GM19351 (cell line): ENCODE data around the gene C19orf47.

Experiments
- ATAC-seq: cut with Tn5 transposase; IDR thresholded peaks from one replicate; pipeline ENCODE4 v1.9.1; 2021; ENCODE audit warnings: mild to moderate bottlenecking, moderate library complexity; ENCODE audit not compliant: unreplicated experiment

C19orf47 gene, protein sequence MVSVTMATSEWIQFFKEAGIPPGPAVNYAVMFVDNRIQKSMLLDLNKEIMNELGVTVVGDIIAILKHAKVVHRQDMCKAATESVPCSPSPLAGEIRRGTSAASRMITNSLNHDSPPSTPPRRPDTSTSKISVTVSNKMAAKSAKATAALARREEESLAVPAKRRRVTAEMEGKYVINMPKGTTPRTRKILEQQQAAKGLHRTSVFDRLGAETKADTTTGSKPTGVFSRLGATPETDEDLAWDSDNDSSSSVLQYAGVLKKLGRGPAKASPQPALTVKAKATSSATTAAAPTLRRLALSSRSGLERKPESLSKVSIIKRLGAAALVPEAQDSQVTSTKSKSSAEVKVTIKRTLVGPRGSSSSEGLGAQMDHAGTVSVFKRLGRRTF

DNA sequence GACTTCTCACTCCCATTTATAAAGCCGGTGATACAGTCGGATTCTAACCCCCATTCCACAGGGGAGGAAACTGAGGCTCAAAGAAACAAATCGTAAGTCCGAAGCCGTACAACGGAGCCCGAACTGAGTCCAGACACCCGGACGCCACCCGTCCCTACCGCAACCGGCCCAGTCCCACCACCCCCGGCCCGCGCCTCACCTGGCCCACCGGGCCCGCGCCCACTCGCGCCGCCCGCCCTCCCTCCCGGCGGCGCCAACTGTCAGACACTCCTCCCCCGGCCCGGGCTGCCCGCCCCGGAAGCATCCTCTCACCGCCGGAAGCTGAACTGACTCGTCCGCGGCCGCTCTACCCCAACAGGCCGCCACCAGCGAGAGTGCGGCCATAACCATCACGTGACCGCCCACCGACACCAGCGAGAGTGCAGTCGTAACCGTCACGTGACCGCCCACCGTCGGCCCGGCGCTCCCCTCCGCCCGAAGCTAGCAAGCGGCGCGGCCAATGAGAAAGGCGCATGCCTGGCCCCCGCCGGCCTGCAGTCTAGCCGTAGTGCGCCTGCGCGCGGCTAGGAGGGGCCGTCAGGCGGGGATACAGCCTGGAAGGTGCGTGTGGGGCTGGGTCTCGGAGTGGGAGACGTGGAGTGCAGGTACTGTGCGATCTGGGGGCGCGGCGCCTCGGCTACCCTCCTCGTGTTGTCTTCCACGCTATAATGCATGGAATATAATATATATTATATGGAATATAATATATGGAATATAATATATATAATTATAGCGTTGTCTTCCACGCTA, at the start of gene C19orf47, which contains the start of gene PLD3:
Gene C19orf47 (minus strand): TSS at position 273 of the 789 bp plus-strand sequence. CDS start 6,540 bp downstream, outside the sequence.
Gene PLD3 (plus strand): TSS at position 571 of the 789 bp plus-strand sequence. CDS start 17,789 bp downstream, outside the sequence.
- peak; percentile 94 for ATAC-seq

DNA sequence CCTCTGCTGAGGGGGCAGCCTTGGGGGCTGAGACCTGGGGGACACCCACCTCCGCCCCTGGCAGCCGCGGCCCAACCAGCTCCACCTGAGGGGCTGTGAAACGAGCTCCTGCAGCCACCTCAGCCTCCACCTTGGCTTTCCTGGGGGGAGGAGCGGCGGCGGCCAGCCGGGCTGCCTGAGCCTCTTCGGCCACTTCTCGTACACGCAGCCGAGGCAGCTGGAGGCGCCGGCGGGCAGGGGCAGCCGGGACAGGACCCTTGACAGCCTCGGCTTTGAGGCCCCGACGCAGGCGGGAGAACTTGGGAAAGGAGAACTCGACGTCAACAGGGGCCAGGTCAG, 49.3 kb upstream of the C19orf47 start:
- no peak for ATAC-seq

DNA sequence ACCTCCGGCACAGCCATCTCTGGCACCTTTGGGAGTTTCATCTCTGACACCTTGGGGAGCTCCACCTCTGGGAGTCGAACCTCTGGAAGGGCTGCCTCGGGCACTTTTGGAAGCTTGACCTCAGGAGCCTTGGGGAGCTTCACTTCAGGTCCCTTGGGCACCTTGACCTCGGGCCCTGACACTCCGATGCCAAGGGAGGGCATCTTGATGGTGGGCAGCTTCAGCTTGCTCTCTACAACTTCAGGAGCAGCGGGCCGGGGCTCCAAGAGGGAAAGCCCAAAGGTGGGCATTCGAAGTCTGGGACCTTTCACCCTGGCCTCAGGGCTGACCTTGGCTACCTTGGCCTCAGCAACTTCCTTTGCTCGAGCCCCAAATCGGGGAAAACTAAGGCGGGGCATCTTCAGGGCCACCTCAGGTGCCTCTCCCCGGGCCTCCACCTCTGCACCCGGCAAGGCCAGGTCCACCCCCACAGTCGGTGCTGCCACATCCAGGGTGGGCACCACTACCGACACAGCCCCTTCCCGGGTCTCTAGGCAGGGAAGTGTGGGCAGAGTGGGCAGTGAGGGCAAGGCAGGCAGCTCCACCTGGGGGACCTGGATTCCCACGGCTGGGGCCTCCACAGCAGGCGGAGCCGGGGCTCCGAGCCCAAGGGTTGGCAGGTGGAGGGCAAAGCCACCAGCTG, 48.8 kb upstream of the C19orf47 start:
- no peak for ATAC-seq

DNA sequence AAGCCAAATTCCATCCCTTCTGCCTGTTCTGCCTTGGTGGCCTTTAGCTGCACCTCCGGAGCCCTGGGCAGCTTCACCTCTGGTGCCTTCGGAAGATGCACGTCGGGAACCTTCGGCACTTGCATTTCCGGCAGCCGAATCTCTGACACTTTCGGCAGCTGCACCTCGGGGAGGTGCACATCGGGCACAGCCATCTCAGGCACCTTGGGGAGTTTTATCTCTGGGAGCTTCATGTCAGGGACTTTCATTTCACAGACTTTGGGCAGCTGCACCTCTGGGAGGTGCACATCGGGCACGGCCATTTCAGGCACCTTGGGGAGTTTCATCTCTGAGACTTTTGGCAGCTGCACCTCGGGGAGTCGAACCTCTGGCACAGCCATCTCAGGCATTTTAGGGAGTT, 47.8 kb upstream of the C19orf47 start:
- ATAC-seq = no peak

DNA sequence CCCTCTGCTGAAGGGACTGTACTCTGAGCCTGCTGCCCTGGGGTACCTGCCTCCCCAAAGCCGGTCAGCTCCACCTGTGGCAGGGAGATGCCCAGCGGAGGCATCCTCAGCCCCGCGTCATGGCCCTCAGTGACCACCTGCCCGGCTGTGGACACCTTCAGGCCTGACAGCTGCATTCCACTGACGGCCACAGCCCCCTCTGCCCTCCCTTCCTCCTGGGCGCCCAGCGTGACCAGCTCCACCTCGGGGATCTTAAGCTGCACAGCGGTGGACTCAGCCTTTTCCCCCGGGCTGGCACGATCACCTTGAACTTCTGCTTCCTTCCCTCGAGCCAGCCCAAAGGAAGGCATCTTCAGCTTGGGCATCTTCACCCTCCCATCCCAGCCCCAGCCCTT, 46.6 kb upstream of the C19orf47 start:
- no peak for ATAC-seq

DNA sequence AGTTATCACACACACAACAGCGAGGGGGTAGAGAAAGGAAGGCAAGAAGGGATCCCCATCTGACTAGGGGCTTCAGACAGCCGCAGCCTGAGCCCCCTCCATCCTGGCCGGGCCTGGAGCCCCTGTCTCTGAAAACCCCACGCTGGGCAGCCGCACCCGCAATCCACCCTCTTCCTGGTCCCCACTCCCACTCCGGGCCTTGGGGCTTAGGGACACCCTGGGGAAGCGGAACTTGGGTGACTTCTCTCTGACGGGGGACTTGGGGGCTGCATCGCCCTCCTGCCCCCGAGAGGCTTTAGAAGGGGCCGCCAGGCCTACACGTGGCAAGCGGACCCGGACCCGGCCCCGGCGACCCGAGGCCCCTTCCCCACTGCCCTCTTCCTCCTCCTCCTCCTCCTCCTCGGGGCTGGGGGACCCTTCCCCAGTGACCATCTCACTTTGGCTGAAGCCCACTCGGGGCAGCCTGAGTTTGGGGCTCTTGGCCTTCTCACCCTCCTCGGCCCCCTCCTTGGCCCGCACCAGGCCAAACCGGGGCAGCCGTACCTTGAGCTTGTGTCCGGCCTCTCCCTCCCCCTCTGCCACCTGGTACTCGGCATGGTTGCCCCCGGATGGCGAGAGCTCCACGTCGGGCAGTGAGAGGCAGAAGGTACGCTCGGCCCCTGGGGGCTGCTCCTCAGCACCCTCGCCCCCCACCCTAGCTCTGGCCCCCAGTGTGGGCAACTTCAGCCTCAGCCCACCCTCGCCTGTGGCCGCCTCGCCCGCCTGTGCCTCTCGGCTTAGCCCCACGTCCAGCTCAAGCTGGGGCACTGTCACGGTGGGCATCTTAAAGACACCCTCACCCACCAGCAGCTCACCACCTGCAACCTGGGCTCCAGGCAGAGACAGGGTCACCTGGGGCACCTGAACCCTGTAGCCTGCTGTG, 46.0 kb upstream of the C19orf47 start:
- no peak for ATAC-seq

DNA sequence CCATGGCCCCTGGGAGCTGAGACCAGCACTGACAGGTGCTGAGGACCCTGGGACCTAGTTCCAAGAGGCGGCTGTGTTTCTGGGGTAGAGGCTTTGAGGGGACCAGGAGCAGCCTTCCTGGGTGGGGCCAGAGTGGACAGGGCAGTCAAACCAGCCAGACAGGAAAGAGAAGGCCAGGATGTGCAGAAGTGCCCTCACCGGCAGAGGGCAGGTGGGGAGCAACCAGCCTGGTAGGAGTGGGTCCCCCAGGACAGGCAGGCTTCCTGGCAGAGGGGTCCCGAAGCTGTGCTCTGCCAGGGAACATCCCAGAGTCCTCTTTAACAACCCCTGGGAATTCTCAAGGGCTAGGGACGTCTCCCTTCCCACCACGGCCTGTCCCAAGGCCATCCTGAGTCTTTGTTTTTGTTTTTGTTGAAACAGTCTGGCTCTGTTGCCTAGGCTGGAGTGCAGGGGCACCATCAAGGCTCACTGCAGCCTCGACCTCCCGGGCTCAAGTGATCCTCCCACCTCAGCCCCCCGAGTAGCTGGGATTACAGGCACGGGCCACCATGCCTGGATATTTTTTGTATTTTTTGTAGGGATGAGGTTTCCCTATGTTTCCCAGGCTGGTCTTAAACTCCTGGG, 44.8 kb upstream of the C19orf47 start:
- ATAC-seq = no peak

DNA sequence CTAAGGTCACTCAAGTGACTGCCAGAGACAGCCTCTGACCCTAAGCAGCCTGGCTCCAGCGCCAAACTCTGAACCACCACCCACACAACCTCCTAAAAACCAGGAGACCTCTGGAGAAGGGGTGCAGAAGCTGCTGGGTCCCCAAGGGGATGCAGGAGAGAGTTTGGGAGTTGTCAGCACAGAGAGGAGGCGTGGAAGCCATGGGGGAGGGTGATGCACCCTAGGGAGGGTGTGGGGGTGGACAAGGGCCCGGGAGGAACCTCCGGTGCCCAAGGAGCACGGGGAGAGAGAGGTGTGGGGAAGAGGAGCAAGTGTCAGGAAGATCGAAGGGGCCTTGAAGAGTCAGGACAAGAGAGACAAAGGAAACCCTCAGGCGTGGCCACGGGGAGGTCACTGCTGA, 43.9 kb upstream of the C19orf47 start:
- ATAC-seq = no peak

DNA sequence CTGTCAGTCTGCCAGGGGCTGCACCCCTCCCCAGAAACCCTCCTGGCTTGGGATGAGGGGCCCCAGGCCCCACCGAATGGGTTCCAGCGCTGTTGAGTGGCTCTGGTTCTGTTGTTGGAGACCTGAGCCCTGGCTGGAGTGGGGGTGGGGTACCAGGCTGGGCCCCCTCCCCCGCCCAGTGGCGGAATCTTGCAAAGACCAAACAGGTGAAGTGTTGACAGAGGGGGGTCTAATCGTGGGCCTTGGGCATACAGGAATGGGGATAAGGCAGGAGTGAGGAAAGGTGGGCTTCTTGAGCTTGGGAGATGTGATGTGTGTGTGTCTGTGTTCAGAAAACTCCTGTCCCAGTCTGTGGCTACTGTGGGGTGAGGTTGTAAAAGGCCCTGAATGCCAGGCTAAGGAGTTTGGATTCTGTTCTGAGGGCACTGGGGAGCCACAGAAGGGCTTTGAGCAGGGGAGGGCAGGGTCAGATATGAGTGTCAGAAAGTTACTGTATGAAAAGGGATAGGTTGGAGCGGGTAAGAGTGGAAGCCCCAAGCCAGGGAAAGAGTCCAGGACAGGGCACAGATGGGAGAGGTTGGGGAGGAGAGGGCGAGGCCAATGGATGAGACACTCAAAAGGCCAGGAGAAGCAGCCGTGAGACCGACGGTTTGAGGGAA, 42.0 kb upstream of the C19orf47 start, which contains the start of gene HIPK4:
Gene HIPK4 (minus strand): TSS at position 98 of the 659 bp plus-strand sequence. CDS start 279 bp downstream, outside the sequence.
- ATAC-seq = no peak

DNA sequence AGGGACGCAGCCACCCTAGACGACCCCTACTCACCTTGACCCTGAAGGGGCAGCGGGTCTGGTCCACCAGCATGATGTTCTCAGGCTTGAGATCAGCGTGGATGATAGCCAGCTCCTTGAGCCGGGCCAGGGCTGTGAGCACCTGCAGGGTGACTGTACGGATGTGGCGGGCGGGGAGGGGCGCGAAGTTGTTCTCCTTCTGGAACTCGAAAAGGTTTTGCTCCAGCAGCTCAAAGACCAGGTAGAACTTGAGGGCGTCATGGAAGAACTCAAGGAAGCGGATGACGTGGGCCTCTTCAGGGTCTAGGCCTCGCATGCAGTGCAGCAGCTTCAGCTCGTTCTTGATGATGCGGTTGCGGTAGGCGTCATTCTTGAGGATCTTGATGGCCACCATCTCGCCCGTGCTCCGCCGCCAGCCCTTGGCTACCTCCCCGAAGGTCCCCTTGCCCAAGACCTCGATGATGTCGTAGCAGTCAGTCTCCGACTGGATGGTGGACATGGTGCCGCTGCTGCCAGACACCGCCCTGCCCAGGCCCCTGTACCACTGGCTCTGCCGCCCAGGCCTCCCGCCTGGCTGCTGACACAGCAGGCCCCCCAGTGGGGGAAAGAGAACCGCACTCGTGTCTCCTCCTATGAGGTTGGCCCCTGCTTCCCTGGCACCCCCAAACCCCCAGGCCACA, 41.3 kb upstream of the C19orf47 start:
- ATAC-seq = no peak

DNA sequence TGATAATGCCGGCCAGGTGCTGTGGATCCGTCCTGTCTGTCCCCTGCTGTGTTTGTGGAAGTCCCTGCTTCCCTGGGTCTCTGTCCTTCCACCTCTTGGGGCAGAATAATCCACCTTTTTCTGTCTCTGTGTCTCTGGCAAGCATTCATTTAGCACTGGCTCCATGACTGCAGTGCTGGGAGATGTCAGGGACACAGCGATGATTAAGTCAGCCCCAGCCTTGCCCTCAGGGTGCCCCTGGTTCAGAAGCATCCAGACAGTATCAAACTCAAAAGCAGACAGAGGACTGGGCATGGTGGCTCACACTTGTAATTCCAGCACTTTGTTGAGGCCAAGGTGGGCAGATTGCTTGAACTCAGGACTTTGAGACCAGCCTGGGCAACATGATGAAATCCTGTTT, 40.3 kb upstream of the C19orf47 start:
- ATAC-seq = no peak

DNA sequence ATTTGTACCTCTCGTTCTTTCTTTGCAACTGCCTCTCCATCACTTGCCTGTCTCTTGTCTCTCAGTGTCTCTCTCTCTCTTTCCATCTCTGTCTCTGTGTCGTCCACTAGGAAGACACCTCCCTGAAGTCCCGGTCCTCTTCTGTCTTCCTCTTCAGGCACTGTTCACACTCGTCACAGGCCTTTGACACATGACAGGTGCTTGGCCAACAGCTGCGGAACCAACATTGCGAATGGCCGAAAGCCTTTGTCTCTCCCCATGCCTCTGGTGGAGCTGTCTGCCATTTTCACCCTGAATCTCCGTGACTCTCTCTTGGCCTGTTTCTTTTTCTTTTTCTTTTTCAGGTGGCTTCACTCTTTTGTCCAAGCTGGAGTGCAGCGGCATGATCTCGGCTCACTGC, 39.0 kb upstream of the C19orf47 start:
- no peak for ATAC-seq

DNA sequence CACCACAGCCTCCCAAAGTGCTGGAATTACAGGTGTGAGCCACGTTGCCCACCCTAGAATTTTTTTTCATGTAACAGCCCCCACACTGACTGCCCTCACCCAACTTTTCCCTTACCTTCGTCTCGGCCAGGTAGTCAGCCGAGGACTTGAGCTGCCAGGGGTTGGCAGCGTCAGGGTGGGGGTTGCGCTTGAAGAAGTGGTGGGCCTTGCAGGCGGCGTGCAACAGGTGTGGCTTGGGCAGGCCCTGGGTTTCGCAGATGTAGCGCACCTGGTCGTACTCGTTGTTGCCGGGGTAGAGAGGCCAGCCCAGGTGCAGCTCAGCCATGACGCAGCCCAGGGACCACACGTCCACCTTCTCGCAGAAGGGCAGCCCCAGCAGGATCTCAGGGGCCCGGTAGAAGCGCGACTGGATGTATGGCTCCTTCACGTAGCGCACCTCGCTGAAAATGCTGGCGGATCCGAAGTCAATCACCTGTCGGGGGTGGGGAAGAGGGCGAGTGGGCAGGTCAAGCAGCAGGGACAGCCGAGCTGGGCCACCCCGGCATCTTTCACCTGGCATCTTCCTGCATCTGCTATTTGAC, 35.6 kb upstream of the C19orf47 start:
- ATAC-seq = no peak

DNA sequence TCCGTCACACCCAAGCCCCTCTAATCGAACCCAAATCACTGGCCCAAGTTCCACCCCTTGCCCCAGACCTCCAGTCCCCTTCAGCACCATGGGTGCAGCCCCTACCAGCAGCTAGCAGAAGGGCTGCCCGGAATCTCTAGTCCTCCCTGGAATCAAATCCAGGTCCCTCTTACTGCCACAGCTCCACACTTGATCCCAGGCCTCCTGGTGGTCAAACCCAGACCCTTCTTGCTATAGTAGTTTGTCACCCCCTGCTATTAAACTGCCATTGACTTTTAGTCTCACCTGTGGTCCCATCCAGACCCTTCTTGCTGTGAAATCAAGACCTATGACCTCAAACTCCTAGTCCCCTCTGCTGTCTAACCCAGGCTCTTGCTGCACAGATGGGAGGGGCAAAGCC, 33.1 kb upstream of the C19orf47 start:
- no peak for ATAC-seq

DNA sequence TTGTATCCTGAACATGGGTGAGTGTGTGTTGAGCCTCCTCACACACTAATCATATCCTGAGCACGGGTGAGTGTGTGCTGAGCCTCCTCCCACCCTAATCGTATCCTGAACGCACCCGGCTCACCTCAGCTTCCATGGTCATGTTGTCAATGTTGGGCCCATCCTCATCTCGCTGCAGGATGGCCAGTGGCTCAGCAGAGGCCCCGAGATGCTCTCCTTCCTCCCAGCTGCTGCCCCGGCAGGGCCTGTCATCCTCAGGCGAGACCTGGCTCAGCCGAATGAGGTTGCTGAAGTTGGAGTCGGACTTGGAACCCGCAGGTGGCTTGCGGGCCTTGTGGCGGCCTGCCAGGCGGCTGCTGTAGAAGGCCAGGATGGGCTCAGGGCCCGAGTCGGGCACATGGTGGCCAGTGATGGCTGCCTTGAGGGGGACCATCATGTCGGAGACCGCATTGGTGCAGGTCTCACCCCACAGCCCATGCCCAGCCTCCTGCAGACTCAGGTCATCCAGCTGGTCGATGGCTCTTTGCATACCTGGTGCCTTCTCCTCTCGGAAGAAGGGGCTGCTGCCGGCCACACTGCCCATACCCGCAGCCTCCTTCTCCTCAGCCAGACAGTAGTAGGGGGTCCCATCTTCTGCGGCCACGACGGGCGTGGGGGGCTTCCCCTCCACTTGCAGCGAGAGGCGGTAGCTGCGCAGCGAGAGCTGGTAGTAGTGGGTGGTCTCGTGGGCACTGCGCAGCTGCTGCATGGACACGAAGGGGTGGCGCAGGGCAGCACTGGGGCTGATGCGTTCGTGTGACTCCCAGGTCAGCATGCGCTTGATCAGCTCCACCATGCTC, 32.2 kb upstream of the C19orf47 start:
- ATAC-seq = no peak

DNA sequence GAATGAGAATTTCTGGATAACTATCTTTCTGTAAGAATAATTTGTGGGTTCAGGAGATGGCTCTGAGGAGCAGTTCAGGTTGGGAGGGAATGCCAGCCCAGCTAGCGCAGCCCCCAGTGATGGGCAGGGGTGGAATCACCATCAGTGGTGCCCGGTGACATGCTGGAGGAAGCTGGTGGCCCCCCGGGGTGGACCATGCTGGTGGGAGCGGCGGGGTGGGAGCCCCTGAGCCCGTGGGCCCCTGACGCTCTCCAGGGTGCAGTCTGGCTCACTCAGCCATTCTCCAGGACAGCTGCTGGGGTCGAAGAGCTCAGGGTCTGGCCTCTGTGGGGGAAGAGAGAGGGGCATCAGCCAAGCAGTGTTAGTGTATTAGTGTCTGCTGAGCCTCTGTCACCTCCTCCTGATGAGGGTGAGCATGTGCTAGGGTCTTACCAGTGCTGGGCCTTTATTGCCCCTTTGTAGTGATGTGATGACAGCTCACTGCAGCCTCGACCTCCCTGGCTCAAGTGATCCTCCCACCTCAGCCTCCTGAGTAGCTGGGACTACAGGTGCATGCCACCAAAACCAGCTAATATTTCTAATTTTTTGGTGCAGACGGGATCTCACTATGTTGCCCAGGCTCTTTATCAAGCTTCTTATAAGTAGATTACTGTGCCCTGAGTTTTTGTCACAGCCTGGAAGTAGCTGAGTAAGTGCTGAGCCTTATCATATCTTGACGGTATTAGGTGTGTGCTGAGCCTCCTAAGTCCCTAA, 31.4 kb upstream of the C19orf47 start:
- no peak for ATAC-seq

DNA sequence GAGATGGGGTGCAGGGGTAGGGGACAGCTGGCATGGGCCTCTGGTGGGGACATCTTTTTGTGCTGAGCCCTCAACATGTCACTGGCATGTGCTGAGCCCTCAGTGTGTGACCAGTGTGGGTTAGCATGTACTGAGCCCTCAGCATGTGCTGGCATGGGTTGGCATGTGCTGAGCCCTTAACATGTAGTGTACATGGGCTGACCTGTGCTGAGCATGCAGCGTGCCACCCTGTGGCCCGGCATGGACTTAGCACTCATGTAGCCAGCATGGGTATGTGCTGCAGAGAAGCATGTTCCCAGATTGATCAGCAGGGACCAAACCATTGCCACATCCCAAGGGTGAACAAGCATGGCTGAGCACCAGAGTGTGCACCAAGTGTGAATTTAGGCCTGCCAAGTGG, 30.3 kb upstream of the C19orf47 start:
- ATAC-seq = no peak
